ENCODE data around the gene ZCCHC24.

DNA sequence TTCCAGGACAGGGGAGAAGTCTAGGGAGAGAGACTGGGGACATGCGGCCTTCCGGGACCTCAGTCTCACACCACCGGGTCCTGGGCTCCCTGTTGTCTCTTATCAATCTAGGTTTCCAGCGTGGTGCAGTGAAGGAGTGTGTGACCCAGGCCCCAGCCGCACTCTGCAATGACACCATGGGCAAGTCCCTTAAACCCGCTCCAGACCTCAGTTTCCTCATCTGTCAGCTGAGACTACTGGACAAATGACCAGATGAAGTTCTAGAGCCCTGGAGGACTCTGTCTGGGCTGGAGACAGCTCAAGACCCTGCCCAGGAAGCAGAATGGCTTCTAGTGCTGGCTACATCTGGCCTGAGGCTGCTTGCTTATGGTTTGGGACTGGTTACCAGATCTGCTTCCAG is 46.8 kb upstream of the ZCCHC24 start:
- TF ChIP-seq, protein P1, sequence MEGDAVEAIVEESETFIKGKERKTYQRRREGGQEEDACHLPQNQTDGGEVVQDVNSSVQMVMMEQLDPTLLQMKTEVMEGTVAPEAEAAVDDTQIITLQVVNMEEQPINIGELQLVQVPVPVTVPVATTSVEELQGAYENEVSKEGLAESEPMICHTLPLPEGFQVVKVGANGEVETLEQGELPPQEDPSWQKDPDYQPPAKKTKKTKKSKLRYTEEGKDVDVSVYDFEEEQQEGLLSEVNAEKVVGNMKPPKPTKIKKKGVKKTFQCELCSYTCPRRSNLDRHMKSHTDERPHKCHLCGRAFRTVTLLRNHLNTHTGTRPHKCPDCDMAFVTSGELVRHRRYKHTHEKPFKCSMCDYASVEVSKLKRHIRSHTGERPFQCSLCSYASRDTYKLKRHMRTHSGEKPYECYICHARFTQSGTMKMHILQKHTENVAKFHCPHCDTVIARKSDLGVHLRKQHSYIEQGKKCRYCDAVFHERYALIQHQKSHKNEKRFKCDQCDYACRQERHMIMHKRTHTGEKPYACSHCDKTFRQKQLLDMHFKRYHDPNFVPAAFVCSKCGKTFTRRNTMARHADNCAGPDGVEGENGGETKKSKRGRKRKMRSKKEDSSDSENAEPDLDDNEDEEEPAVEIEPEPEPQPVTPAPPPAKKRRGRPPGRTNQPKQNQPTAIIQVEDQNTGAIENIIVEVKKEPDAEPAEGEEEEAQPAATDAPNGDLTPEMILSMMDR (IDR thresholded peaks at IDR 0.05; ENCODE audit: low read depth, low read length, missing input control), result no peak
- TF ChIP-seq TAF1 (conservative IDR thresholded peaks at IDR 0.05) (no peak), SP1 (IDR thresholded peaks at IDR 0.05) (no peak), GABPA (IDR thresholded peaks at IDR 0.05 in 1 of 2, conservative IDR thresholded peaks at IDR 0.05 in 1 of 2) (no peak), JUND (IDR thresholded peaks at IDR 0.05) (no peak), RAD21 (IDR thresholded peaks at IDR 0.05) (no peak)
- TF ChIP-seq, protein P2, sequence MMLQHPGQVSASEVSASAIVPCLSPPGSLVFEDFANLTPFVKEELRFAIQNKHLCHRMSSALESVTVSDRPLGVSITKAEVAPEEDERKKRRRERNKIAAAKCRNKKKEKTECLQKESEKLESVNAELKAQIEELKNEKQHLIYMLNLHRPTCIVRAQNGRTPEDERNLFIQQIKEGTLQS (IDR thresholded peaks at IDR 0.05), result no peak
- TF ChIP-seq, protein P3, sequence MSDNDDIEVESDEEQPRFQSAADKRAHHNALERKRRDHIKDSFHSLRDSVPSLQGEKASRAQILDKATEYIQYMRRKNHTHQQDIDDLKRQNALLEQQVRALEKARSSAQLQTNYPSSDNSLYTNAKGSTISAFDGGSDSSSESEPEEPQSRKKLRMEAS (IDR thresholded peaks at IDR 0.05), result no peak

All from liver (tissue), 3 donors.